GM10266 (cell line): ENCODE results near the gene OLFML3.

Source experiments
- DNase-seq: peaks from one replicate; pipeline ENCODE4 v3.0.0; 2012; ENCODE audit errors: extremely low spot score
- CTCF ChIP-seq: IDR thresholded peaks from 2 replicates; pipeline ENCODE4 v1.5.1; 2012; ENCODE audit warnings: mild to moderate bottlenecking, low read depth; ENCODE audit not compliant: control insufficient read depth, insufficient read depth; ENCODE audit errors: missing control alignments

Gene OLFML3

GRCh38 chr1:113975211-113975895, 3.9 kb upstream of the OLFML3 start:
- no peak for DNase-seq
- TF ChIP-seq CTCF: no peak

- DNase-seq: no peak
- TF ChIP-seq CTCF: peak; percentile 17
Measured at GRCh38 chr1:113976609-113977278, 2.5 kb upstream of the OLFML3 start.

- DNase-seq: no peak
- no peak for TF ChIP-seq CTCF
Measured at GRCh38 chr1:113977906-113978305, 1.4 kb upstream of the OLFML3 start.

- TF ChIP-seq CTCF: no peak
- DNase-seq: no peak
Measured at GRCh38 chr1:113980110-113980509, 836 bp downstream of the OLFML3 start.

GRCh38 chr1:113981962-113982931, 3.0 kb downstream of the OLFML3 start:
- DNase-seq: no peak
- TF ChIP-seq CTCF: no peak

GRCh38 chr1:113982949-113983348, 3.7 kb downstream of the OLFML3 start:
- no peak for DNase-seq
- TF ChIP-seq CTCF: no peak
